Breast epithelium (tissue), 3 donors: Measurements from ENCODE around the gene COL25A1.

ENCODE experiments used
- POLR2AphosphoS5 ChIP-seq, 3 donors: sonication (generic); formaldehyde crosslinking; IDR thresholded peaks; one replicate each; pipeline ENCODE4 v1.6.1; 2017; ENCODE audit warnings: antibody characterized with exemption in 3 of 3
- TF ChIP-seq, protein P1 (sequence below), 3 donors: fragments of 450-650 bp; IDR thresholded peaks; one replicate each; pipeline ENCODE4 v1.5.1; 2016 to 2017; ENCODE audit warnings: antibody characterized with exemption in 3 of 3, mild to moderate bottlenecking in 3 of 3, moderate library complexity in 3 of 3

DNA sequence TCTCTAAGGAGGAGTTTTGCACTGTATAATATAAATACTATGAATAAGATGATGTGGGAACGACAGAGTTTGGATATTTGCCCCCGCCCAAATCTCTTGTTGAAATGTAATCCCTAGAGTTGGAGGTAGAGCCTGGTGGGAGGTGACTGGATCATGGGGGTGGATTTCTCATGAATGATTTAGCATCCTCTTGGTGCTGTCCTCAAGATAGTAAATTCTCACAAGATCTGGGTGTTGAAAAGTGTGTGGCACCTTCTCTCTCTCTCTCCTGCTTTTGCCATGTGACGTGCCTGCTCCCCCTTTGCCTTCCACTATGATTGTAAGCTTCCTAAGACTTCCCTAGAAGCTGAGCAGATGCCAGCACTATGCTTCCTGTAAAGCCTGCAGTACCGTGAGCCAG lies 298.0 kb downstream of the COL25A1 start:
- TF ChIP-seq, protein P1, sequence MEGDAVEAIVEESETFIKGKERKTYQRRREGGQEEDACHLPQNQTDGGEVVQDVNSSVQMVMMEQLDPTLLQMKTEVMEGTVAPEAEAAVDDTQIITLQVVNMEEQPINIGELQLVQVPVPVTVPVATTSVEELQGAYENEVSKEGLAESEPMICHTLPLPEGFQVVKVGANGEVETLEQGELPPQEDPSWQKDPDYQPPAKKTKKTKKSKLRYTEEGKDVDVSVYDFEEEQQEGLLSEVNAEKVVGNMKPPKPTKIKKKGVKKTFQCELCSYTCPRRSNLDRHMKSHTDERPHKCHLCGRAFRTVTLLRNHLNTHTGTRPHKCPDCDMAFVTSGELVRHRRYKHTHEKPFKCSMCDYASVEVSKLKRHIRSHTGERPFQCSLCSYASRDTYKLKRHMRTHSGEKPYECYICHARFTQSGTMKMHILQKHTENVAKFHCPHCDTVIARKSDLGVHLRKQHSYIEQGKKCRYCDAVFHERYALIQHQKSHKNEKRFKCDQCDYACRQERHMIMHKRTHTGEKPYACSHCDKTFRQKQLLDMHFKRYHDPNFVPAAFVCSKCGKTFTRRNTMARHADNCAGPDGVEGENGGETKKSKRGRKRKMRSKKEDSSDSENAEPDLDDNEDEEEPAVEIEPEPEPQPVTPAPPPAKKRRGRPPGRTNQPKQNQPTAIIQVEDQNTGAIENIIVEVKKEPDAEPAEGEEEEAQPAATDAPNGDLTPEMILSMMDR (IDR thresholded peaks at IDR 0.05), result no peak
- TF ChIP-seq POLR2AphosphoS5 (IDR thresholded peaks at IDR 0.05), result no peak
